Keratinocyte (primary cell): ENCODE data around the gene OSBPL8. TPM values are rescaled to one million over a fixed set of nuclear protein-coding genes. Genes with fewer than 3 reads are reported as not detected.

ENCODE experiments used
- DNase-seq: peaks from one replicate; pipeline ENCODE4 v3.0.0-alpha.2; 2011; ENCODE audit warnings: low read depth, missing footprints, low spot score
- FAIRE-seq: peaks from 2 replicates; lab custom pipeline; 2011; peaks lifted over from hg19 to GRCh38; lab: Jason Lieb, UNC
- H2AFZ ChIP-seq: 2 replicates; pipeline ENCODE4 v1.6.0; 2012; ENCODE audit warnings: low read length, control low read depth, inconsistent platforms; ENCODE audit not compliant: control insufficient read depth
- H3K27ac ChIP-seq: 2 replicates; pipeline ENCODE4 v1.5.1; 2011; ENCODE audit warnings: low read length; ENCODE audit not compliant: control insufficient read depth, insufficient read depth
- H3K27me3 ChIP-seq: 3 replicates; pipeline ENCODE4 v1.6.0; 2011; ENCODE audit warnings: low read length; ENCODE audit not compliant: control insufficient read depth, insufficient read depth; ENCODE audit errors: extremely low read depth
- H3K36me3 ChIP-seq, 2 experiments: 2 replicates in 1 of 2; 3 replicates in 1 of 2; pipeline ENCODE4 v1.5.1; 2011; ENCODE audit warnings: low read length in 2 of 2, mild to moderate bottlenecking in 1 of 2; ENCODE audit not compliant: control insufficient read depth in 2 of 2, insufficient read depth in 2 of 2; ENCODE audit errors: extremely low read depth in 1 of 2
- H3K4me1 ChIP-seq: 3 replicates; pipeline ENCODE4 v1.5.1; 2011; ENCODE audit warnings: low read length; ENCODE audit not compliant: control insufficient read depth, insufficient read depth; ENCODE audit errors: extremely low read depth
- H3K4me2 ChIP-seq: 3 replicates; pipeline ENCODE4 v1.6.0; 2011; ENCODE audit warnings: low read depth, low read length; ENCODE audit not compliant: control insufficient read depth, insufficient read depth; ENCODE audit errors: extremely low read depth
- H3K4me3 ChIP-seq, 3 experiments: fragments of 200-600 bp in 1 of 3; sonication (generic) in 1 of 3; 2 replicates in 2 of 3; 3 replicates in 1 of 3; pipeline ENCODE4 v1.5.1; 2011 to 2016; ENCODE audit warnings: low read length in 3 of 3, mild to moderate bottlenecking in 3 of 3, control low read depth in 2 of 3, inconsistent platforms in 1 of 3, low read depth in 1 of 3, mixed read lengths in 1 of 3, mixed run types in 1 of 3, moderate library complexity in 1 of 3; ENCODE audit not compliant: control insufficient read depth in 2 of 3, insufficient read depth in 2 of 3; ENCODE audit errors: extremely low read depth in 1 of 3
- H3K79me2 ChIP-seq: 2 replicates; pipeline ENCODE4 v1.6.0; 2012; ENCODE audit warnings: low read length; ENCODE audit not compliant: control insufficient read depth, insufficient read depth
- H3K9ac ChIP-seq: 3 replicates; pipeline ENCODE4 v1.6.0; 2011; ENCODE audit warnings: low read length; ENCODE audit not compliant: control insufficient read depth, insufficient read depth; ENCODE audit errors: extremely low read depth
- H3K9me1 ChIP-seq: 3 replicates; pipeline ENCODE4 v1.6.0; 2011; ENCODE audit warnings: low read length; ENCODE audit not compliant: control insufficient read depth, insufficient read depth; ENCODE audit errors: extremely low read depth
- H3K9me3 ChIP-seq: 2 replicates; pipeline ENCODE4 v1.5.1; 2012; ENCODE audit warnings: low read depth, low read length; ENCODE audit not compliant: control insufficient read depth
- H4K20me1 ChIP-seq: 3 replicates; pipeline ENCODE4 v1.6.0; 2011; ENCODE audit warnings: low read length; ENCODE audit not compliant: control insufficient read depth, insufficient read depth; ENCODE audit errors: extremely low read depth
- CTCF ChIP-seq, 3 experiments: IDR thresholded peaks in 1 of 3; conservative IDR thresholded peaks in 1 of 3; optimal IDR thresholded peaks in 1 of 3; 2 replicates in 2 of 3; 3 replicates in 1 of 3; pipeline versions ENCODE3 to v1.5.1; 2011; ENCODE audit warnings: low read length in 3 of 3, mild to moderate bottlenecking in 3 of 3, moderate library complexity in 2 of 3, control low read depth in 1 of 3, inconsistent platforms in 1 of 3; ENCODE audit not compliant: insufficient read depth in 2 of 3; ENCODE audit errors: extremely low read depth in 1 of 3
- EZH2 ChIP-seq: IDR thresholded peaks from one replicate; pipeline ENCODE4 v1.6.1; 2012; ENCODE audit warnings: inconsistent platforms, mild to moderate bottlenecking, low read length, moderate library complexity
- dilution Hi-C: fragments of 300-500 bp; cut with MboI; formaldehyde crosslinking; loops from one replicate; pipeline ENCODE4 v1.7.0; 2020; ENCODE audit warnings: low sequenced_read_pairs; ENCODE audit not compliant: extremely low pct_ligation_motif_present
- polyA plus RNA-seq, 5 experiments: library from polyadenylated mRNA; depleted of rRNA in 3 of 5; stranded (reverse) in 3 of 5; stranded (forward) in 1 of 5; unstranded in 1 of 5; fragments of >200 nt; gene quantifications; 1 replicate in 1 of 5; 2 replicates in 3 of 5; 3 replicates in 1 of 5; pipeline versions ENCODE4 v1.2.1 to v1.2.3, GENCODE V29; 2011 to 2012; ENCODE audit warnings: missing spikeins in 2 of 5, low read depth in 1 of 5, low replicate concordance in 1 of 5

OSBPL8 gene
- polyA plus RNA-seq, 1 donor (not counting 4 experiments of a cell fraction or from before 2014, with no cell fraction given) = 33.7 TPM

DNA sequence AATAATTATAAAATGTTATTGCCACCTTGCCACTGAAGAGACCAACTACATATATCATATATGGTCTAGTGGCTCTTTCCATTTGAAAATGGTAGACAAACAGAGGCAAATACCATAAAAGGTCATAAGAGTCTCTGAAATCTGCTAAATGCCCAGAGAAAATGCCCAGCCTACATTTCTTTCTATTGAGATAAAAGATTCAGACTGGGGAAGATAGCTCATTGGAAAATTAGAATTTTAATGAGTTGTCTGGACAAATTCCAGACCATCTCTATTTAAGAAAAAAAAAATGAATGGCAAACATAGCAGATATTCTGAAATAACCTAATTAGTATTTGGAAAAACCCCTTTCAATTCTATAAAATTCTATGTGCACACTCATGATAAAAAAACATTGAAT is 131.5 kb downstream of the OSBPL8 start:
- Histone ChIP-seq H3K9me1 (no peaks in the 10 kb centered on the region), H2AFZ (no peak overlapping the region), H3K27ac (no peak overlapping the region), H3K79me2 (peaks cover 10% of the 10 kb centered on the region), H3K27me3 (no peaks in the 10 kb centered on the region), H3K4me2 (no peak overlapping the region), H3K4me1 (peaks cover 6% of the 10 kb centered on the region), H3K9me3 (no peaks in the 10 kb centered on the region), H3K36me3 (peaks cover 0 to 2% of the 10 kb centered on the region in 2 experiments), H3K9ac (no peak overlapping the region), H3K4me3 (no peak overlapping the region), H4K20me1 (no peaks in the 10 kb centered on the region)
- FAIRE-seq (no peak), DNase-seq (no peak)
- TF ChIP-seq EZH2 = no peak
- TF ChIP-seq CTCF (optimal IDR thresholded peaks at IDR 0.05 in 1 of 3, IDR thresholded peaks at IDR 0.05 in 1 of 3, conservative IDR thresholded peaks at IDR 0.05 in 1 of 3; ENCODE audit: extremely low read depth in 1 of 3, insufficient read depth in 2 of 3, low read length in 3 of 3) = no peak
- dilution Hi-C loops = no loop called here

GRCh38 chr12:76426160-76426559 is 133.4 kb downstream of the OSBPL8 start:
- peaks cover 6% of the 10 kb centered on the region for H3K4me1 ChIP-seq
- FAIRE-seq (no peak), DNase-seq (no peak)
- H3K9ac ChIP-seq = no peak overlapping the region
- no peaks in the 10 kb centered on the region for H4K20me1 ChIP-seq
- dilution Hi-C loops = no loop called here
- no peak overlapping the region for H3K27ac ChIP-seq
- no peaks in the 10 kb centered on the region for H3K9me3 ChIP-seq
- TF ChIP-seq CTCF (optimal IDR thresholded peaks at IDR 0.05 in 1 of 3, IDR thresholded peaks at IDR 0.05 in 1 of 3, conservative IDR thresholded peaks at IDR 0.05 in 1 of 3; ENCODE audit: extremely low read depth in 1 of 3, insufficient read depth in 2 of 3, low read length in 3 of 3) = no peak
- no peak for TF ChIP-seq EZH2
- peaks cover 15% of the 10 kb centered on the region for H3K79me2 ChIP-seq
- no peaks in the 10 kb centered on the region for H3K9me1 ChIP-seq
- H2AFZ ChIP-seq = no peak overlapping the region
- H3K36me3 ChIP-seq = peaks cover 0 to 2% of the 10 kb centered on the region in 2 experiments
- H3K27me3 ChIP-seq = no peaks in the 10 kb centered on the region
- no peak overlapping the region for H3K4me3 ChIP-seq
- no peak overlapping the region for H3K4me2 ChIP-seq
